GM11168 (cell line): ENCODE results near the gene CAND2.

Experiments used
- in situ Hi-C: fragments of 300-500 bp; cut with MboI; formaldehyde crosslinking; loops from one replicate; pipeline ENCODE4 v1.12.0; 2022; ENCODE audit warnings: low sequenced_read_pairs; ENCODE audit not compliant: unreplicated experiment

CAND2 gene

DNA sequence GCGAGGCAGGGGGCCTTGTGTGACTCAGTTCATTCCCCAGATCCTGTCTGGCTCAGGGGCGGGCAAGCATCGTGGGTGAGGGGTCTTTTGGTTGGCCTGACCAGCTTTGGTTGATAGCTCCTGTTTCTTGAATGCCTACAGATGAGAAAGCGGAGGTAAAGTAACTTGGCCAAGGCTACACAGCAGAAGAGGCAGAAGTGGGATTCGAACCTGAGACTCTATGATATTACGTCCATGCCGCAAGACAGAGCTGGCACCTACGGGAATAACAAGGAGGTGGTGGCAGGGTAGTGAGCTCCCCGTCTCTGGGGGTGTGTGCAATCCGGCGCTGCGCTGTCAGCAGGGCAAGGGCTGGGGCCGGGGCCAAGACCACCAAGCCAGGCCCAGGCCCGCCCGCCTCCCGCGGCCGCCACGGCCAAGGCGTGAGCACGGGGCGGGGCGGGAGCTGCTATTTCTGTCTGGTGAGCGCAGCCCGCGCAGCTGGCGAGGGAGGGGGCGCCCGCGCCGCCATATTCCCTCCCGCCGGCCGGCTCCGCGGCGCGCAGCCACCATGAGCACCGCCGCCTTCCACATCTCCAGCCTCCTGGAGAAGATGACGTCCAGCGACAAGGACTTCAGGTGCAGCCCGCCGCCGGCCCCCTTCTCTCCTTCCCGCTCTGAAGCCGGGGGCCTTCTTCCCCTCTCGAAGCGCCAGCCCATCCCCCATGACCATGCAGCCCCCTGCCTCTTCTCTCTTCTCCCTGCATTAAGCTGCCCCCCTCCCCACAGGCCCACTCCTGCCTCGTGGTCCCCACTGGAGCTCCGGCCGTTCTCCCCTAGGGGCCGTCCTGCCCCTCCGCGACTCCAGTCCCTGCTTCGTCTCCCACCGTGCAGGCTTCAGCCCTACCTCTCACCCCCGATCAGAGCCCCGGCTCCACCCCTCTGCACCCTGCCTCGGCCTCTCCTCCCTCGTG lies at the start of gene CAND2:
Gene CAND2 (plus strand): TSS at position 510 of the 953 bp plus-strand sequence. CDS start 41 bp downstream, at position 551.
- in situ Hi-C loops = no loop called here

DNA sequence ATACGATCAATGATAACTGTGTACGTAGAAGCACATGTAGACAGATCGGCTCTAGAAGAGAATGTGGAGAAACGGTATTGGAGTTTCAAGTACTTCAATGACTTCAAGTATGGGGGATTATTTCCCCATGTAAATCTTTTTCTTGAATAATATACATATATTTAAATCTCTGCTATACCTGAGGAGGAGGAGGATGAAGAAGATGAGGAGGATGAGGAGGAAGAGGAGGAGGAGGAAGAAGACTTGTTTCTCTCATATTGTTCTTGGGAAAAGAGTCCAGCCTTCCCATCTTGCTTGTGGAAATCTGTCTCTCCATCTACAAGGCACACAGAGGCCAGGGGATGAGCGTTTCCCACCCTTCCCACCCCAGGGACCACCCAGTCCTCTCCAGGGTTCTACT lies 48.0 kb upstream of the CAND2 start:
- in situ Hi-C loops = no loop called here

DNA sequence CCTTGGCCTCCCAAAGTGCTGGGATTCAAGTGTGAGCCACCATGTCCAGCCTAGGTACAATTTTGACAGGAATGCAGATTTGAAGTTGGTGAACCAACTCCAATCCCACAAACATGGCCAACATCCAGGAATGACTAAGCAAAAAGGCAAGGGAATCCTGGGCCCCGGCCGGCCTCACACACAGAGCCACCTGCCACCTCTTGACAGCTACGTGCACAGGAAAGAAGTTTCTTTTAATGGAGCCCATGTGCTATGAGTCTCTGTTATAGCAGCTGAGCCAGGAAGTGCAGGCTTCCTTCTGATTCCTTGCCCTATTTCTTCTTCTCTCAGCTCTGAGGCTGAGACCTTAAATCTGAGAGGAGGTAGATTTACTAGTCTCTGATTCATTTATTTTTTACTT lies 46.3 kb upstream of the CAND2 start:
- in situ Hi-C loops = no loop called here

DNA sequence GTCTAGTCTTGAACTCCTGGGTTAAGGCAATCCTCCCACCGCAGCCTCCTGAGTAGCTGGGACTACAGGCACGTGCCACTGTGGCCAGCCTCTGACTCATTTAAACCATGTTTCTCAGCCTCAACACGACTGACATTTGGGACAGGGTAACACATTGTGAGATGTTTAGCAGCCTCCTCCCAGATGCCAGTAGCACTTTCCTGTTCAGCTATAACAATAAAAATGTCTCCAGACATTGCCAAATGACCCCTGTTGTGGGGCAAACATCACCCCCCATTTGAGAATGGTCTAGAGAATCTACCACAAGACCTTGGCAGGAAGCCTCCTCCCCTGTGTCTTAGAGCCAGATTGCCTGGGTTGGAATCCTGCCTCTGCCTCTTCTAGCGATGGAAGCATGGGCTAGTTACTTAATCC lies 45.8 kb upstream of the CAND2 start:
- in situ Hi-C loops = no loop called here

DNA sequence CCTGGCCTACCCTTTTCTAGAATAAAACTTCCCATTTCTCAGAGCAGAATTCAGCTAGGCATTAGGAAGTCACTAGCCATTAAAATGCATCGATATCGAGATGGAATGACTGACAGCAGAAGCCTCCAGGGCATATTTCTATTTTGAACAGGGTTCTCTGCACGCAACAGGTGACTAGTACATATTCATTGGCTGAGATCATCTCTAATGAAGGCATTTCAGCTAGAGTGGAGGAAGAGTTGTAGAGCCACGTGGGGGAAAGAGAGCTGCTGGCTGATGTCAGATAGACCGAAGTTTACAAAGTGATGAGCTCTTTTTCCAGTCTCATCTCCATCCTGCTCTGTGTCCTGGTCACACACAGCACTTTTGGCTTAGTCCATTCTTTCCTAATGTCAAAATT lies 44.9 kb upstream of the CAND2 start:
- in situ Hi-C loops = no loop called here

DNA sequence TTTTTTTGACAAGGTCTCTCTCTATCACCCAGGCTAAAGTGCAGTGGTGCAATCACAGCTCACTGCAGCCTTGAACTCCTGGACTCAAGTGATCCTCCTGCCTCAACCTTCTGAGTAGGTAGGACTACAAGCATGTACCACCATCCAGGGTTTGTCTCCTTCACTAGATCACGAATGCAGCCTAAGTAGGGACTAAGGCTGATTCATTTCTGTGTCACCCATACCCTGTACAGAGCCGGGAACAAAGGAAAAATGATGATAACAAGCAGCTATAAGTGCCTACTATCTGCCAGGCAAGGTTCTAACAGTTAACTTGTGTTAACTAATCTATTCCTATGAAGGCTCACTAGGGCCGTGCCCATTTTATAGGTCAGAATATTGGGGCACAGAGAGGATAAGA lies 44.4 kb upstream of the CAND2 start:
- in situ Hi-C loops = no loop called here

DNA sequence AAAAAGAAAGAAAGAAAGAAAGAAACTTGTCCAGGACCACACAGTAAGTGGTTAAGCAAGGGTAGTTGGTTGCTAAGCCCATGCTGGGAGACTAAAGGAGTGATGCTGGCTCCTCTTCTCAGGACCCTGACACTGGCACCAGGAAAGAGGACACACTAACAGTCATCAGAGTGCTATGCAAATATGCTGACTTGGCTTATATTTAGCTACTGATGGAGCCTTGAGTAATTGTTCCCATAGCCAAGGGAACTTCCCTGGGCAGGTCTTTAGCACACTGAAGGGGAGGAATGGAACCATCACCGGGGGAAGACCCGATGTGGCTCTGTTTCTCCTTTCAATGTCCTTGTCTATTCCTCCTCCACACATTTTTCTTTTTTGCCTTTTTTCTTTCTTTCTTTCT lies 43.7 kb upstream of the CAND2 start:
- in situ Hi-C loops = no loop called here

DNA sequence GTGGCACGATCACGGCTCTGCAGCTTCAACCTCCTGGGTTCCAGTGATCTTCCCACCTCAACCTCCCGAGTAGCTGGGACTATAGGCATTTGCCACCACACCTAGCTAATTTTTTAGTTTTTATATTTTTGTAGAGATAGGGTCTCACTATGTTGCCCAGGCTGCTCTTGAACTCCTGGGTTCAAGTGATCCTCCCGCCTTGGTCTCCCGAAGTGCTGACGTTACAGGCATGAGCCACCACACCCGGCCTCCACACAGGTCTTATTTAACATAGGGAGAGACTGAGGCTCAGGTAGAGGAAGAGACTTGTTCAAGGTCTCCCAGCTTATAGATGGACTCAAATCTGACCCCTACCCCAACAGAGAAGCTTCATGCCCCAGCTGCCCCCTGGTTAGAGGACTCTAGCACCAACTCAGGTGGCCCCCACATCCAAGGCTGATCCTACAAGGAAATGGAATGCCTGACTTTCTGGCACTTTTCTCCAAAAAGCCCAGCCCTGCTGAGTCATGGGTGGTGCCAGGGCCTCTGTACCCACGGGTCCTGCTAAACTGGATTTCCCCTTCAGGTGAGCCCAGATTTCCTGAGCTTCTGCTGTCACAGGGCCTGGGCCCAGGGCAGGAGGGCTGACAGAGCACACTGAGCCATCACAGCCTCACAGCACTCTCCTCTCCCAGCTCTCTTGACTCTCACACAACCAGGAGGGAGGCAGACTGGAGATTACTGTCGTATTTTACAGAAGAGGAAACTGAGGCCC lies 43.0 kb upstream of the CAND2 start:
- in situ Hi-C loops = no loop called here

DNA sequence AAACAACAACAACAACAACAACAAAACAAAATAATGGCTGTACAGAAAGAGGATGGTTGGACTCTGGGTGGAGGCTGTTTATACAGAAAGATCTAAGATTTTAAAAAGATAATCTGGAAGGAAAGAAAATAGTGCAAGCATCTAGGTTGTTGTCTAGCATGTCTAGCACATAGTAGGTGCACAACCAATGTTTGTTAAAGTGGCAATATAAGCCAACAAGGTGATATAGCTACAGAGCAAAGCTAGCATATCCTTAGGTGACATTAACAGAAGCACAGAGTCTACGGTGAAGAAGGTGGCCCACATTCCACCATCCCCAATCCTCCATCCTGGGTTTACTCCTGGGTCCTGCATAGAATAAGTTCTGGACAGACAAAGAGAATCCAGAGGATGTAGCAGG lies 42.2 kb upstream of the CAND2 start:
- in situ Hi-C loops = no loop called here

DNA sequence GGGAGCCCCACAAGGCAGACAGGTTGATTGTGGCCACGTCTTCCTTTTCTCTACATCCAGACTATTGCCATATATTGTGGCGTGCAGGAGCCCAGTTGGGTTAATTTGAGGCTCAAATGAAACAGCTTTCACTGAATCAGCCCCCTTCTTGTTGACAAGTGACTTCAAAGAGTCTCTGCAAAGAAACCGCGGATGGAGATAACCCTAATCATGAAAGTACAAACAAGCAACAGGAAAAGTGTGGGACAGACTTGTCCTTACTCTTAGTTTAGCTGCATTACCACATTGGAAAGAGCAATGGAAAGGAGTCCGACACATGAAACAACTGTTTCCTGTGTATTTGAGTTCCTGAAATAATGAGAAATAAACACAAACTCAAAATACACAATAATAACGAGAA lies 40.7 kb upstream of the CAND2 start:
- in situ Hi-C loops = no loop called here

DNA sequence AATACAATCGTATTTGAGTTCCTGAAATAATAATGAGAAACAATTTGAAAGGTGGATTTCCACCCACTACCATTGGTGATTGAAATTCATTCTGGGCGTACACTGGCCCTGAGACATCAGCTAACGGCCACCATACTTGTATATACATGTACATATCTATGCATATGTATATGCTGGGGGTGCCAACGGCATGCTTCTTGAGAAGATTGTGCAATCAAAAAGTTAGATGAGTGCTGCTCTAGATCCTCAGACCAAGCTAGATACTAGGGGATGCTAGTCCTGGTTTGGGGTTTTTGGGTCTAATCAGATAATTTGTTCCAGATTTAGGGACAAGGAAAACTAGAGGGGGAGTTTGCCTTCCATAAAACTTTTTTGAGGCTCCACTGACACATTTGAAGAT lies 40.3 kb upstream of the CAND2 start:
- in situ Hi-C loops = no loop called here

DNA sequence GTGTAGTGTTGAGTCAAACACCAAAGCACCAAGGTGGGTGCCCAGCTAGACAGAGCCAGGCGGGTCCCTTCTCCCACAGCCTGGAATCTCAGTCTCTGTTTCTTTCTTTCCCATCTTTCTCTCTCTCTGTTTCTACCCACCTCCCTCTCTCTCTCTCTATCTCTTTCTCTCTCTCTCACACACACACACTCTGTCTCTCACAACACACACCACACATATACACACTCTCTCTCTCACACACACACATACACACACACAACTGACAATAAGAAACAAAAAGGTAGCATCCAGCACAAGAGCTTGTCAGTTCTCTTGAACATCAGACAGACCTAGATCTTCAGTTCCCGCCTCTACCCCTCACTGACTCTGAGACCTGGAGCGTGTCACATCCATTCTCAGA lies 39.8 kb upstream of the CAND2 start:
- in situ Hi-C loops = no loop called here

DNA sequence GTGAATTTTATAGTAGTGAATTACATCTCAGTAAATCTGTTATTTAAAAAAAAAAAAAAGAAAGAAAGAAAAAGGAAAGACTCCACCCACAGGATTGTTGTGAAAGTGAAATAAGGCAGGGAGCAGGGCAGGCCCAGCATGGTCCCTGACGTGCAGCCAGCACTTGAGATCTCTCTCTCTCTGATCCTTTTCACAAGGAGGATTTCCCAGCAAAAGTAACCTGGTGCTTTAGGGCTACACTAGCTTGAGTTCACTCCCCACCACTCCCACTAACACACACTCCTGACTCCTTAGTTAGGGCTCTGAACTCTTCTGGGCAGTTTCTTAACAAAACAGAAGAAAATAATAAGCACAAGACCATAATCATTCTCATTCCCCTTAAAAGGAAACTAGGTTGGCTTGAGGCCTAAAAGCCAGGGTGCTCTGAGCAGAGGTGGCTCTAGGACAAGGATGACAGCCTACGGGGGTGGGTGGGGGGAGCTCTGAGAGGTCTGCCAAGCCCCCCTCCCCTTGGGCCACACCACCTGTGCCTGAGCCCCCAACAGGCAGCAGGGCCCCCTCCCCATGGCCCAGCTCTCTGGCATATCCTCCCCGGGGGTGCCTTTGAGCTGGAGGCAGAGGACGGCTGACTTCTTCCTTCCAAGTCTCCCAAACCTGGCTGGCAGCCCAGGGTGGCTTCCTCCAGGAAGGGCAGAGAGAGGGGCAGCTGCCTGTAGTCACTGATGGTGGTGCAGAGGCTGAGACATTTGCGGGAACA lies 38.3 kb upstream of the CAND2 start:
- in situ Hi-C loops = no loop called here

DNA sequence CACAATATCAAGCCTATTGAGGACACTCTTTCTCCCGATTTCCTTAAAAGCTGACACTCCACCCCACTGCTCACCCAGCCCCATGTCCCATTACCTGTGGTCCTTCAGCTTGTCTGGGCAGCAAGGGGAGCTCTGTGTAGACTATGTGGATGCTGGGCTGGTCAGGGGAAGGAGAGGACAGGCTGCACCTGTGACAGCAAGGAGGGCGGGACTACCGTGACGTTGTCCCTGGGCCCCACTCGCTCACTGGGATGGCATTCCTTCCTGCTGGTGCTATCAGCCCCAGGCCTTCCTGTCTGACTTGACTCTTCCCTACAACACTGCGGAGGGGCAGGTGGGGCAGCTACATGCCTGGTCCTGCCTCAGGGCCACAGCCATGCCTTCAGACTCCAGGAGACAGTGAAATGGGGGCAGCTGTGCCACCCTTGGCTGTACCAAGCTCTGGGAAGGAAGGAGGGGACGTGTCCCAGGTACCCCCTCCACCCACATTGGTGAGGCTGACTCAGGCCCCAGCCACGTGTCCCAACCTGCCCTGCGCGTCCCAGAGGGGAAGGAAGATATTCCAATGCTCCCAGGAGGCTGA lies 37.3 kb upstream of the CAND2 start, which contains the start of gene TMEM40:
Gene TMEM40 (minus strand): TSS at position 163 of the 583 bp plus-strand sequence. CDS start 9,427 bp downstream, outside the sequence.
- in situ Hi-C loops = no loop called here

DNA sequence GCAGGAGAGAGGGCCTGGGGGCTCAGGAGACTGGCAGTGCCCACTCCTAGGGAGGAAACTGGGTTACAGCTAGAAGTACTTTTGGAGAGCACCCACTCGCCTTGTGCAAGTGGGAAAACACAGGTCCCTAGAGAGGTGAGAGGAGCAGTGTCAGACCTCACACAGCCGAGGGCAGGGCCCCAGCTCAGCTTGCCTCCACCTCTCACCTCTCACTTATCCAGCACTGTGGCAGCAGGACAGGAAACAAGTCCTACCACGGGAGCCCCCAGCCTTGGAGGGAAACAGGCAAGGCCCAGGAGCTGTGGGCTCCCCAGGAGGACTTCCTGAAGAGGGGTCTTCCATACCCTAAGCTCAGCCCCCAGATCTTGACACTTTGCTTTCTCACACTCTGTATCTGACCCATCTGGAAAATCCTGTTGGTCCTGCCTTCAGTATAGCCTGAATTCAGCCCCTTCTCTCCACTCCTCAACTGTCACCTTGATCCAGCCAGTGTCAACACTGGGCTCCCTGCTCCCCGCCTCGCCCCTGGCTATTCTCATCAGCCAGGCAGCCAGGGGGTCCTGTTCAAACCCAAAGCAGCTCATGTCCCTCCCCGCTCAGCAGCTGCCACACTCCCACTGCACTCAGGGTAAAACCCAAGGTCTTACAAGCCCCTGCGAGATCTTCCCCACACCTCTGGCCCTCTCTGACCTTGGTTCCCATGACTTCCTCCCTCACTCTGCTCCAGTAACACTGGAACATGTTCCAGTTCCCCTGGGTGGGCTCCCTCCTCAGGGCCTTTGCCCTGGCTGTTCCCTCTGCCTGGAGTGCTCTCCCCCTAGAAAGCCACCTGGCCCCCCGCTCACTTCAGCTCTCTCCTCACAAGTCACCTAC lies 36.6 kb upstream of the CAND2 start:
- in situ Hi-C loops = no loop called here

DNA sequence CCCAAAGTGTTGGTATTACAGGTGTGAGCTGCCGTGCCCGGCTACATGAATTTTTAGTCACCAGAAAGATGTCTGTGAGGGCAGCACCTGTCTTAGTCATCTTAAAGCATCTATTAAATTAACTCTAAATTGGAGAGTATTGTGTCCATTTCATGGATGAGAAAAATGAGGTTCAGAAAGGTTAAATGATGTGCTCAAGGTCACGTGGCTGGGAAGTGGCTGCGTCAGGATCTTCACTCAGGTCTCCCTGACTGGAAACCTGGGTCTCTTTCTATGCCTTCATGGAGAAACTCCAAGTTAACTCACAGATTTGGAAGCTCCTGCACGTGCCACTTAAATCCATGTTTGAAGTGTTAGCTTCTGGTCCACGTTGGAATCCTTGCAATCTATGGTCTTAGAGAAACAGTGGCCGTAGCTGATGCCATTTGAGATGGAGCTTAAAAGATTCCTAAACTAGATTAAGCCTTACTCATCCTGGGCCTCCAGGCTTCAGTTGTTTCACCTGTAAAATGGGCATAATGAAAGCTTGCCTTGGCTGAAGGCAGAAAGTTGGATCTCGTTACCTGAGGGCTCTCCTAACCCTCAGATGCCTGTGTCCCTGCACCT lies 32.2 kb upstream of the CAND2 start:
- in situ Hi-C loops = no loop called here

DNA sequence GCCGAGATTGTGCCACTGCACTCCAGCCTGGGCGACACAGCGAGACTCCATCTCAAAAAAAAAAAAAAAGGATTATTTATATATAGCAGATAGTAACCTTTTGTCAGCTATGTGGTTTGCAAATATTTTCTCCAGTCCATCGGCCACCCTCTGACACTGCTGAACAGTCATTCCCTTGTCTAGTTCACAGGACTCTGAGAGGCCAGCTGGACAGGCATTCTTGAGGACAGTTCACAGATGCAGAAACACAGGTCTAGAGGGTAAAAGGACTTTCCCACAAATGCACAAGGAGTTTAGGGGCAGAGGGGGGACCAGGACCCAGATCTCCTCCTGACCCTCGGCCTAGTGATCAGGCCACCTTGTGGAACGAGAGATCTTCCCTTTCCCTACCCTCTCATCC lies 29.9 kb upstream of the CAND2 start:
- in situ Hi-C loops = no loop called here

DNA sequence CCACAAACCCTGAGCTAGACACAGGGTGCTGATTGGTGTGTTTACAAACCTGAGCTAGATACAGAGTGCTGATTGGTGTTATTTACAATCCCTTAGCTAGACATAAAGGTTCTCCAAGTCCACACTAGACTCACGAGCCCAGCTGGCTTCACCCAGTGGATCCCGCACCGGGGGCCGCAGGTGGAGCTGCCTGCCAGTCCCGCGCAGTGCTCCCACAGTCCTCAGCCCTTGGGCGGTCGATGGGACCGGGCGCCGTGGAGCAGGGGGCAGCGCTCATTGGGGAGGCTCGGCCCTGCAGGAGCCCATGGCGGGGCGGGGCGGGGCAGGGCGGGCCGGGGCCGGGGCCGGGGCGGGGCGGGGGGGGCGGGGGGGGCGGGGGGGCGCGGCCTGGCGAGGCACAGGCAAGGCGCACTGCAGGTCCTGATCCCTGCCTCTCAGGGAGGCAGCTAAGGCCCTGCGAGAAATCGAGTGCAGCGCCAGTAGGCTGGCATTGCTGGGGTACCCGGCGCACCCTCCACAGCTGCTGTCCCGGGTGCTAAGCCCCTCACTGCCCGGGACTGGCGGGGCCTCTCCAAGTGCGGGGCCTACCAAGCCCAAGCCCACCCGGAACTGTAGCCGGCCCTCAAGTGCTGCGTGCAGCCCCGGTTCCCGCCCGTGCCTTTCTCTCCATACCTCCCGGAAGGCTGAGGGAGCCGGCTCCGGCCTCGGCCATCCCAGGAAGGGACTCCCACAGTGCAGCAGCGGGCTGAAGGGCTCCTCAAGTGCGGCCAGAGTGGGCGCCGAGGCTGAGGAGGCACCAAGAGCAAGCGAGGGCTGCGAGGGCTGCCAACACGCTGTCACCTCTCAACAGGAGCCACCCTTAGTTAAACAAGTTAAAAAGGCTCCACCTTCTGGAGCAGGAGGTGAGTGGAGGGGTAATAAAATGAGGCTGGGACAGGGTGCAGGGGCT lies 27.6 kb upstream of the CAND2 start:
- in situ Hi-C loops = no loop called here
